ENCODE measurements around the gene TXNDC2.

DNA sequence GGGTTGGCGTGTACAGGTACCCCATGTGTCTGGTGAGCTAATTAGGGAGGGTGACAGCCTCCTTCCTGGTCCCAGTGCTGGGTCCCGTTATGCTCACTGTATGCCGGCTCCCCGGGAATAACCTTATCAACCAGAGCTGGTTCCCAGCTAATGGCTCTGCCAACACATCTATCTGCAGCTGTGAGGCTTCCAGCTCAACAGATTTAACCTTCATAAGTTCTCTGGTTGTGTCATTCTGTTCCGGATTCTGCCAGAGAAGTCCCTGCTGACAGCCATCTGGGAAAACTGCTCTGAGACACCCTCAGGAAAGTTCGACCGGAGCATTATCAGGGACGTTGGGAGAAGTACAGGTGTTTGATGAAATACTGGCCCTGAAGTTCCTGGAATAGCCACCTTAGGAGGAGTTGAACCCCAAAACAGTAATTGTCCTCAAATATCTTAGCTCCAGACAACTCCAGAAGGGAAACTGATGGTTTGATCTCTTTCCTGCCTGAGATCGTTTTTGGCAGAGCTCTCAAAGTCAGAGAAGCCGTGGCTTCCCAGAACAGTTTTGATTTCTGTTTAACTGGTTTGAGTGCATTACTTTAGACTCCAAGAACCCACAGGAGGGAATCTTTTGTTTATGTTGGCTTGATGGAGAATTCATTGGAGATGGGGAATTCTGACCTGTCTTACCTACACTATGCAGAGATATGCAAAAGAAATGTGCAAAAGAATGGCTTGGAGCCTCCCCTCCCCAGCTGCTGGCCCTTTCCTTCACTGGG is 39.4 kb upstream of the TXNDC2 start:
- TF ChIP-seq, protein P1, sequence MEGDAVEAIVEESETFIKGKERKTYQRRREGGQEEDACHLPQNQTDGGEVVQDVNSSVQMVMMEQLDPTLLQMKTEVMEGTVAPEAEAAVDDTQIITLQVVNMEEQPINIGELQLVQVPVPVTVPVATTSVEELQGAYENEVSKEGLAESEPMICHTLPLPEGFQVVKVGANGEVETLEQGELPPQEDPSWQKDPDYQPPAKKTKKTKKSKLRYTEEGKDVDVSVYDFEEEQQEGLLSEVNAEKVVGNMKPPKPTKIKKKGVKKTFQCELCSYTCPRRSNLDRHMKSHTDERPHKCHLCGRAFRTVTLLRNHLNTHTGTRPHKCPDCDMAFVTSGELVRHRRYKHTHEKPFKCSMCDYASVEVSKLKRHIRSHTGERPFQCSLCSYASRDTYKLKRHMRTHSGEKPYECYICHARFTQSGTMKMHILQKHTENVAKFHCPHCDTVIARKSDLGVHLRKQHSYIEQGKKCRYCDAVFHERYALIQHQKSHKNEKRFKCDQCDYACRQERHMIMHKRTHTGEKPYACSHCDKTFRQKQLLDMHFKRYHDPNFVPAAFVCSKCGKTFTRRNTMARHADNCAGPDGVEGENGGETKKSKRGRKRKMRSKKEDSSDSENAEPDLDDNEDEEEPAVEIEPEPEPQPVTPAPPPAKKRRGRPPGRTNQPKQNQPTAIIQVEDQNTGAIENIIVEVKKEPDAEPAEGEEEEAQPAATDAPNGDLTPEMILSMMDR (conservative IDR thresholded peaks at IDR 0.05; ENCODE audit: low read length): no peak
- no peak for TF ChIP-seq EZH2phosphoT487 (IDR thresholded peaks at IDR 0.05; ENCODE audit: borderline replicate concordance)
